SU-DHL-6 (cell line): ENCODE measurements around the gene EHD4.

Experiments used
- CTCF ChIP-seq: fragments of 200-600 bp; sonication (generic); IDR thresholded peaks from one replicate; pipeline ENCODE4 v1.5.1; 2017; ENCODE audit warnings: antibody characterized with exemption, mild to moderate bottlenecking, low read length, moderate library complexity; ENCODE audit not compliant: insufficient read depth, poor library complexity, severe bottlenecking
- EZH2phosphoT487 ChIP-seq: fragments of 200-600 bp; sonication (generic), shearing (Covaris generic); conservative IDR thresholded peaks from 2 replicates; pipeline ENCODE4 v1.6.1; 2018; ENCODE audit warnings: mild to moderate bottlenecking, antibody characterized with exemption, low read length, moderate library complexity, mixed read lengths

GRCh38 chr15:41901431-41901830, 70.9 kb downstream of the EHD4 start:
- TF ChIP-seq CTCF: no peak
- TF ChIP-seq EZH2phosphoT487: no peak
